ENCODE results near the gene CLSTN1. TPM values are rescaled to one million over a fixed set of nuclear protein-coding genes. Genes with fewer than 3 reads are reported as not detected.

The CLSTN1 gene
- total and polyA plus RNA-seq, 2 of the 8 experiments (the other 6 are each of a cell fraction or from before 2014, with no cell fraction given) = 34.2 to 97.4 TPM

DNA sequence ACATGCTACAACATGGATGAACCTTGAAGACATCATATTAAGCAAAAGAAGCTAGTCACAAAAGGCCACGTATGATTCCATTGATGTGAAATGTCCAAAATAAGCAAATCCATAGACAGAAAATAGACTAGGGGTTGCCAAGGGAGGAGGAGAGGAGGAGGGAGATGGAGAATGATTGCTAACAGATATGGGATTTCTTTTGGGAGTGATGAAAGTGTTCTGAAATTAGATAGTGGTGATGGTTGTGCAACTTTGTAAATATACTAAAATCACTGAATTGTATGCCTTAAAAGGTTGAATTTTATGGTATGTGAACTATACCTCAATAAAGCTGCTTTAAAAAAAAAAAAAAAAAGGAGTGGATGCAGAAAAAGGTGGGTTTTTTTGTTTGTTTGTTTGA, 7.6 kb downstream of the CLSTN1 start:
- TF ChIP-seq BCL11A (IDR thresholded peaks at IDR 0.05; ENCODE audit: low read depth in 2 of 2, low read length in 2 of 2) (no peak), ASH2L (IDR thresholded peaks at IDR 0.05; ENCODE audit: low read length) (no peak), NRF1 (IDR thresholded peaks at IDR 0.05; ENCODE audit: low read depth, low read length) (no peak), SIX5 (IDR thresholded peaks at IDR 0.05; ENCODE audit: low read depth, low read length) (no peak), CHD2 (IDR thresholded peaks at IDR 0.05; ENCODE audit: low read length) (no peak), TAF1 (IDR thresholded peaks at IDR 0.05; ENCODE audit: low read depth, low read length) (no peak), CREB1 (IDR thresholded peaks at IDR 0.05) (no peak), EGR1 (IDR thresholded peaks at IDR 0.05; ENCODE audit: borderline replicate concordance, low read depth, low read length) (no peak), TBP (IDR thresholded peaks at IDR 0.05; ENCODE audit: low read depth, low read length) (no peak), CBX8 (IDR thresholded peaks at IDR 0.05; ENCODE audit: borderline replicate concordance, low read depth, low read length) (no peak)
- Histone ChIP-seq H3K4me2 (ENCODE audit: insufficient read depth in 1 of 2, low read depth in 2 of 2, low read length in 2 of 2) (no peak overlapping the region), H2AK5ac (ENCODE audit: low read depth, low read length) (no peak overlapping the region; the same call in 1 of the 2 replicates), H2BK12ac (ENCODE audit: low read depth, low read length) (no peak overlapping the region), H3K4me1 (replicated peaks in 1 of 4; ENCODE audit: control insufficient read depth in 3 of 4, insufficient read depth in 4 of 4, low read length in 3 of 4) (peaks cover 0 to 7% (median 2%) of the 10 kb centered on the region in 4 experiments; a peak in 2 of 7 replicates), H2BK20ac (ENCODE audit: low read length) (no peak overlapping the region), H4K20me1 (replicated peaks in 1 of 2; ENCODE audit: control insufficient read depth in 1 of 2, insufficient read depth in 2 of 2, low read length in 2 of 2) (peaks cover 2 to 3% of the 10 kb centered on the region in 2 experiments), H3K36me3 (ENCODE audit: control insufficient read depth in 2 of 4, insufficient read depth in 4 of 4, low read length in 3 of 4) (no peaks in the 10 kb centered on the region), H3K9me3 (ENCODE audit: insufficient read depth in 2 of 2, low read depth in 1 of 2, low read length in 1 of 2) (no peaks in the 10 kb centered on the region), H3K23ac (ENCODE audit: insufficient read length) (no peak overlapping the region), H3K14ac (ENCODE audit: insufficient read length) (no peak overlapping the region), H3K79me2 (ENCODE audit: control insufficient read depth in 1 of 2, insufficient read depth in 2 of 2, low read length in 2 of 2) (peaks cover 23 to 94% of the 10 kb centered on the region in 2 experiments), H3K56ac (replicated peaks; ENCODE audit: insufficient read length, low read depth, low read length) (peak overlapping the region; percentile 62), H3K79me1 (ENCODE audit: low read depth, low read length) (no peaks in the 10 kb centered on the region; the same call in none of the 2 replicates), H4K8ac (ENCODE audit: extremely low read depth, insufficient read depth, low read length) (no peak overlapping the region), H4K91ac (replicated peaks; ENCODE audit: insufficient read length, low read length) (no peak overlapping the region), H2AFZ (ENCODE audit: low read length) (no peak overlapping the region), H3K18ac (ENCODE audit: extremely low read depth, low read length) (no peak overlapping the region), H2BK120ac (replicated peaks; ENCODE audit: low read depth, low read length) (no peak overlapping the region), H3K4ac (replicated peaks; ENCODE audit: insufficient read length, low read depth, low read length) (no peak overlapping the region), H4K5ac (ENCODE audit: insufficient read length, low read depth, low read length) (no peak overlapping the region), H3K23me2 (ENCODE audit: low read depth, low read length) (peaks cover 2% of the 10 kb centered on the region; the same call in 1 of the 2 replicates), H3K27me3 (replicated peaks in 1 of 4; ENCODE audit: control insufficient read depth in 3 of 4, extremely low read depth in 1 of 4, insufficient read depth in 3 of 4, low read length in 3 of 4) (no peaks in the 10 kb centered on the region), H2BK5ac (ENCODE audit: low read depth, low read length) (no peak overlapping the region), H3K9ac (replicated peaks in 1 of 4; ENCODE audit: extremely low read depth in 1 of 4, low read depth in 3 of 4, low read length in 3 of 4) (no peak overlapping the region), H3K27ac (ENCODE audit: low read depth, low read length) (no peak overlapping the region), H2BK15ac (ENCODE audit: low read length) (no peak overlapping the region), H3K4me3 (ENCODE audit: extremely low read depth in 1 of 4, insufficient read depth in 2 of 4, low read depth in 3 of 4, low read length in 4 of 4) (no peak overlapping the region)
- WGBS, 2 experiments (ENCODE audit: extremely low coverage in 1 of 2, insufficient coverage in 1 of 2, insufficient read length in 1 of 2, insufficient replicate concordance in 2 of 2, low coverage in 1 of 2, low lambda C conversion rate in 2 of 2, missing lambda C conversion rate in 1 of 2) = 86% methylated on average over 1 of the region's 1 CpG; no CpG with 5 or more reads in 1 of the 2 experiments
- no peak for DNase-seq (ENCODE audit: low read depth in 1 of 2, low spot score in 2 of 2)
- POLR2A ChIA-PET (ENCODE audit: partially characterized antibody) = interaction anchor here (0.7 to 1.5 kb wide), 2 partner anchors 15 to 32 kb away, joined by 3 read pairs; no protein-coding TSS in a partner anchor
- CTCF ChIA-PET (ENCODE audit: partially characterized antibody) = interaction anchor here (1.5 to 7.1 kb wide), 5 partner anchors 11 to 94 kb away, joined by 3 to 45 read pairs (median 10); no protein-coding TSS in a partner anchor
- FAIRE-seq = no peak

All from H1 (cell line).